GM06990 (cell line): ENCODE measurements around the gene ZYX.

Experiments used
- DNase-seq: peaks from one replicate; pipeline ENCODE4 v3.0.0-alpha.2; 2011; ENCODE audit not compliant: insufficient read length; ENCODE audit errors: extremely low read depth
- H3K27me3 ChIP-seq: replicated peaks from 2 replicates; pipeline ENCODE4 v1.6.0; 2011; ENCODE audit warnings: low read length; ENCODE audit not compliant: control insufficient read depth, insufficient read depth
- H3K36me3 ChIP-seq: 2 replicates; pipeline ENCODE4 v1.5.1; 2011; ENCODE audit warnings: low read length; ENCODE audit not compliant: control insufficient read depth, insufficient read depth
- H3K4me3 ChIP-seq: replicated peaks from 2 replicates; pipeline ENCODE4 v1.5.1; 2011; ENCODE audit warnings: low read depth, mild to moderate bottlenecking, control low read depth, low read length
- CTCF ChIP-seq: IDR thresholded peaks from 2 replicates; pipeline ENCODE4 v1.5.1; 2011; ENCODE audit warnings: low read length, control low read depth, mild to moderate bottlenecking, inconsistent platforms; ENCODE audit not compliant: insufficient read depth, poor library complexity, severe bottlenecking

The ZYX gene

GRCh38 chr7:143381427-143382125 lies 431 bp downstream of the ZYX start:
- DNase-seq = no peak
- Histone ChIP-seq H3K36me3 (peaks cover 7% of the 10 kb centered on the region; the same call in 1 of the 2 replicates), H3K4me3 (peak overlapping the region; percentile 91), H3K27me3 (no peaks in the 10 kb centered on the region)
- no peak for TF ChIP-seq CTCF

GRCh38 chr7:143382126-143382790 lies 1.1 kb downstream of the ZYX start:
- DNase-seq = no peak
- peak overlapping the region; percentile 91 for H3K4me3 ChIP-seq
- H3K27me3 ChIP-seq = no peaks in the 10 kb centered on the region
- TF ChIP-seq CTCF = no peak
- H3K36me3 ChIP-seq = peaks cover 10% of the 10 kb centered on the region

- Histone ChIP-seq H3K36me3 (peaks cover 12% of the 10 kb centered on the region), H3K4me3 (peak overlapping the region; percentile 91), H3K27me3 (no peaks in the 10 kb centered on the region)
- no peak for TF ChIP-seq CTCF
- DNase-seq = no peak
These were observed 1.9 kb downstream of the ZYX start for GRCh38 chr7:143382791-143383641.

- no peak for DNase-seq
- H3K4me3 ChIP-seq = no peak overlapping the region
- H3K27me3 ChIP-seq = no peaks in the 10 kb centered on the region
- no peak for TF ChIP-seq CTCF
- H3K36me3 ChIP-seq = peaks cover 15% of the 10 kb centered on the region
These were observed 2.5 kb downstream of the ZYX start for GRCh38 chr7:143383642-143383957.

GRCh38 chr7:143384148-143384547 lies 3.0 kb downstream of the ZYX start:
- DNase-seq = no peak
- no peaks in the 10 kb centered on the region for H3K27me3 ChIP-seq
- H3K36me3 ChIP-seq = peaks cover 18% of the 10 kb centered on the region
- no peak for TF ChIP-seq CTCF
- no peak overlapping the region for H3K4me3 ChIP-seq
